HepG2 (cell line): ENCODE data around the gene PRR12. TPM values are rescaled to one million over a fixed set of nuclear protein-coding genes. Genes with fewer than 3 reads are reported as not detected.

Experiments
- ELF3 ChIP-seq: IDR thresholded peaks from 2 replicates; pipeline ENCODE4 v1.6.1; 2016; ENCODE audit warnings: missing genetic modification reagents, missing compliant biosample characterization
- GATA4 ChIP-seq: sonication (generic); IDR thresholded peaks from 2 replicates; pipeline ENCODE4 v1.6.1; 2016; ENCODE audit warnings: antibody characterized with exemption, low read depth, borderline replicate concordance
- GTF2F1 ChIP-seq: fragments of 150-350 bp; IDR thresholded peaks from 2 replicates; pipeline ENCODE4 v1.6.1; 2014; ENCODE audit warnings: low read length
- HOXA9 ChIP-seq: sonication (generic); formaldehyde crosslinking; IDR thresholded peaks from 2 replicates; pipeline ENCODE4 v1.8.1; 2022; ENCODE audit warnings: missing genetic modification reagents, mild to moderate bottlenecking, moderate library complexity, borderline replicate concordance
- IRF2 ChIP-seq: IDR thresholded peaks from 2 replicates; pipeline ENCODE4 v1.6.1; 2018; ENCODE audit warnings: missing genetic modification reagents, missing compliant biosample characterization
- POLR2A ChIP-seq, 2 experiments: IDR thresholded peaks; 2 replicates each; pipeline ENCODE4 v1.6.1; 2011; ENCODE audit warnings: low read depth in 2 of 2, low read length in 2 of 2, mild to moderate bottlenecking in 1 of 2, moderate library complexity in 1 of 2; ENCODE audit not compliant: insufficient read depth in 1 of 2
- SSRP1 ChIP-seq: IDR thresholded peaks from 2 replicates; pipeline ENCODE4 v1.6.1; 2016; ENCODE audit warnings: control low read depth
- TOPORS ChIP-seq: sonication (generic); formaldehyde crosslinking; IDR thresholded peaks from 2 replicates; pipeline ENCODE4 v1.8.0; 2023; ENCODE audit warnings: mild to moderate bottlenecking, missing genetic modification reagents
- ZBTB33 ChIP-seq: sonication (generic); formaldehyde crosslinking; IDR thresholded peaks from 2 replicates; pipeline ENCODE4 v1.4.0; 2020; ENCODE audit warnings: missing genetic modification reagents
- ZNF143 ChIP-seq: sonication (generic); formaldehyde crosslinking; IDR thresholded peaks from 2 replicates; pipeline ENCODE4 v1.4.0; 2020; ENCODE audit warnings: missing genetic modification reagents
- ZNF260 ChIP-seq: sonication (generic); formaldehyde crosslinking; IDR thresholded peaks from 2 replicates; pipeline ENCODE4 v1.4.0; 2020; ENCODE audit warnings: missing genetic modification reagents, low read depth, mild to moderate bottlenecking, borderline replicate concordance
- ZNF431 ChIP-seq: sonication (generic); formaldehyde crosslinking; IDR thresholded peaks from 2 replicates; pipeline ENCODE4 v1.9.0; 2022; ENCODE audit warnings: missing genetic modification reagents, low read depth, mild to moderate bottlenecking, borderline replicate concordance
- ZNF546 ChIP-seq: sonication (generic); formaldehyde crosslinking; conservative IDR thresholded peaks from 2 replicates; pipeline ENCODE4 v1.8.1; 2023; ENCODE audit warnings: mild to moderate bottlenecking, missing genetic modification reagents
- ZNF709 ChIP-seq: sonication (generic); formaldehyde crosslinking; IDR thresholded peaks from 2 replicates; pipeline ENCODE4 v1.5.0; 2020; ENCODE audit warnings: mild to moderate bottlenecking, missing genetic modification reagents
- ZNF768 ChIP-seq: sonication (generic); formaldehyde crosslinking; IDR thresholded peaks from 2 replicates; pipeline ENCODE4 v1.4.0; 2020; ENCODE audit warnings: missing genetic modification reagents
- ZNF879 ChIP-seq: sonication (generic); formaldehyde crosslinking; IDR thresholded peaks from 2 replicates; pipeline ENCODE4 v1.8.1; 2023; ENCODE audit warnings: missing genetic modification reagents
- polyA plus RNA-seq, 8 experiments: library from polyadenylated mRNA; depleted of rRNA in 3 of 8; stranded (reverse) in 7 of 8; unstranded in 1 of 8; fragments of >200 nt; fragmentation: Illumina TruSeq in 4 of 8; extraction: Trizol in 4 of 8; gene quantifications; 2 replicates each; pipeline versions ENCODE4 v1.2.1 to v1.2.3, GENCODE V29; 2011 to 2016; ENCODE audit warnings: low read depth in 4 of 8, missing spikeins in 1 of 8, mixed read lengths in 1 of 8; ENCODE audit not compliant: insufficient read depth in 1 of 8
- total RNA-seq, 5 experiments: library from RNA; depleted of rRNA; stranded (reverse); fragments of >200 nt; fragmentation: Illumina TruSeq; extraction: Trizol; gene quantifications; 2 replicates each; pipeline ENCODE4 v1.2.3, GENCODE V29; 2016; ENCODE audit warnings: low read depth in 1 of 5
- TF ChIP-seq, protein P1 (sequence below): sonication (generic); formaldehyde crosslinking; IDR thresholded peaks from 2 replicates; pipeline ENCODE4 v1.4.0; 2020; ENCODE audit warnings: missing genetic modification reagents
- TF ChIP-seq, protein P2 (sequence below): IDR thresholded peaks from 2 replicates; pipeline ENCODE4 v1.6.1; 2012; ENCODE audit warnings: low read length, improper control_type of control experiment

Gene PRR12
- total and polyA plus RNA-seq, 2 of the 13 experiments (the other 11 are each of a cell fraction or from before 2014, with no cell fraction given): 0.62 to 1.5 TPM

DNA sequence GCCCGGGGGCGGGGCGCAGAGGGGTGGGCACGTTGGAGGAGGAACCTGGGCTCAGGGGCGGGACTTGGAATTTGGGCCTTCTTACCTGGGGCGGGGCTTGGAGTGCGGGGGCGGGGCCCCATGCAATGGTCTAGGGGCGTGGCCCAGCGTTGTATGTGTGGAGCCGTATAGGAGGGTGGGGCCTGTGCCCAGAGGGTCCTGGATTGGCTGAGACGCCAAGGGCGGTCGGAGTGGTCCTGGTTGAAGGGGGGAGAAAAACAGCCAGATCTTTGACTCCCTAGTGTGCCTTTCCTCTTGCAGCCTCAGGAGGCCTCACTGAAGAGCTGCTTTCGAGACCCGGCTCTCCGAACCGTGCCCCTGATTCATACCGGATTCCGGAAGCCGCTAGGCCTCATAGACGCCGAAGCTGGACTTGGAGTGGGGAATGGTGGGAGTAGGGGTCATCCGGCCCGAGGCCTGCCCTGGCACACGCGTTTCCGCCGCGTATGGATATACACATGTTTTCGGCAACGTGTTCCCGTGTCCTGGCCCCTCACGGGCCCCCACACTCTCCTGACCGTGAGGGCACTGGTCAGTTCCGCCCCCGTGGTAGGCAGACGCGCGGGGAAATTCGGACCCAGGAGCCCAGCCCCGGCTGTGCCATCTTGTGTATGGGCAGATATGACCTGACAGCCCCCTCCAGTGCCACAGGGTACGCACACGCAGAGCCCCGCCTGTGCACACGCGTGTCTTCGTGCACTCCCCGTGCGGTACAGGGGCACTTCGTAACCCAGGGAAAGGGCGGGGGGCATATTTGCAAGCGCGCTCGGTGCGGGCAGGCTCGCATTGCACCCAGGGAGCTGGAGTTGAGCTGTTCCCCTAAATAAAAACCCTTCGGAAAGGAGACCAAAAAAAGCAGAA lies 661 bp upstream of the PRR12 start (continued):
- TF ChIP-seq, protein P1, sequence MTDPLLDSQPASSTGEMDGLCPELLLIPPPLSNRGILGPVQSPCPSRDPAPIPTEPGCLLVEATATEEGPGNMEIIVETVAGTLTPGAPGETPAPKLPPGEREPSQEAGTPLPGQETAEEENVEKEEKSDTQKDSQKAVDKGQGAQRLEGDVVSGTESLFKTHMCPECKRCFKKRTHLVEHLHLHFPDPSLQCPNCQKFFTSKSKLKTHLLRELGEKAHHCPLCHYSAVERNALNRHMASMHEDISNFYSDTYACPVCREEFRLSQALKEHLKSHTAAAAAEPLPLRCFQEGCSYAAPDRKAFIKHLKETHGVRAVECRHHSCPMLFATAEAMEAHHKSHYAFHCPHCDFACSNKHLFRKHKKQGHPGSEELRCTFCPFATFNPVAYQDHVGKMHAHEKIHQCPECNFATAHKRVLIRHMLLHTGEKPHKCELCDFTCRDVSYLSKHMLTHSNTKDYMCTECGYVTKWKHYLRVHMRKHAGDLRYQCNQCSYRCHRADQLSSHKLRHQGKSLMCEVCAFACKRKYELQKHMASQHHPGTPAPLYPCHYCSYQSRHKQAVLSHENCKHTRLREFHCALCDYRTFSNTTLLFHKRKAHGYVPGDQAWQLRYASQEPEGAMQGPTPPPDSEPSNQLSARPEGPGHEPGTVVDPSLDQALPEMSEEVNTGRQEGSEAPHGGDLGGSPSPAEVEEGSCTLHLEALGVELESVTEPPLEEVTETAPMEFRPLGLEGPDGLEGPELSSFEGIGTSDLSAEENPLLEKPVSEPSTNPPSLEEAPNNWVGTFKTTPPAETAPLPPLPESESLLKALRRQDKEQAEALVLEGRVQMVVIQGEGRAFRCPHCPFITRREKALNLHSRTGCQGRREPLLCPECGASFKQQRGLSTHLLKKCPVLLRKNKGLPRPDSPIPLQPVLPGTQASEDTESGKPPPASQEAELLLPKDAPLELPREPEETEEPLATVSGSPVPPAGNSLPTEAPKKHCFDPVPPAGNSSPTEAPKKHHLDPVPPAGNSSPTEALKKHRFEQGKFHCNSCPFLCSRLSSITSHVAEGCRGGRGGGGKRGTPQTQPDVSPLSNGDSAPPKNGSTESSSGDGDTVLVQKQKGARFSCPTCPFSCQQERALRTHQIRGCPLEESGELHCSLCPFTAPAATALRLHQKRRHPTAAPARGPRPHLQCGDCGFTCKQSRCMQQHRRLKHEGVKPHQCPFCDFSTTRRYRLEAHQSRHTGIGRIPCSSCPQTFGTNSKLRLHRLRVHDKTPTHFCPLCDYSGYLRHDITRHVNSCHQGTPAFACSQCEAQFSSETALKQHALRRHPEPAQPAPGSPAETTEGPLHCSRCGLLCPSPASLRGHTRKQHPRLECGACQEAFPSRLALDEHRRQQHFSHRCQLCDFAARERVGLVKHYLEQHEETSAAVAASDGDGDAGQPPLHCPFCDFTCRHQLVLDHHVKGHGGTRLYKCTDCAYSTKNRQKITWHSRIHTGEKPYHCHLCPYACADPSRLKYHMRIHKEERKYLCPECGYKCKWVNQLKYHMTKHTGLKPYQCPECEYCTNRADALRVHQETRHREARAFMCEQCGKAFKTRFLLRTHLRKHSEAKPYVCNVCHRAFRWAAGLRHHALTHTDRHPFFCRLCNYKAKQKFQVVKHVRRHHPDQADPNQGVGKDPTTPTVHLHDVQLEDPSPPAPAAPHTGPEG (CRISPR knock-in tag): 0 out of 2 replicates have a peak, but pooled peaks have one; percentile 37
- no peak for TF ChIP-seq GATA4
- peak; percentile 25 for TF ChIP-seq ELF3 (CRISPR knock-in tag)
- TF ChIP-seq ZBTB33 (CRISPR knock-in tag): 0 out of 2 replicates have a peak, but pooled peaks have one; percentile 34
- peak; percentile 90 for TF ChIP-seq ZNF709 (CRISPR knock-in tag)
- TF ChIP-seq, protein P2, sequence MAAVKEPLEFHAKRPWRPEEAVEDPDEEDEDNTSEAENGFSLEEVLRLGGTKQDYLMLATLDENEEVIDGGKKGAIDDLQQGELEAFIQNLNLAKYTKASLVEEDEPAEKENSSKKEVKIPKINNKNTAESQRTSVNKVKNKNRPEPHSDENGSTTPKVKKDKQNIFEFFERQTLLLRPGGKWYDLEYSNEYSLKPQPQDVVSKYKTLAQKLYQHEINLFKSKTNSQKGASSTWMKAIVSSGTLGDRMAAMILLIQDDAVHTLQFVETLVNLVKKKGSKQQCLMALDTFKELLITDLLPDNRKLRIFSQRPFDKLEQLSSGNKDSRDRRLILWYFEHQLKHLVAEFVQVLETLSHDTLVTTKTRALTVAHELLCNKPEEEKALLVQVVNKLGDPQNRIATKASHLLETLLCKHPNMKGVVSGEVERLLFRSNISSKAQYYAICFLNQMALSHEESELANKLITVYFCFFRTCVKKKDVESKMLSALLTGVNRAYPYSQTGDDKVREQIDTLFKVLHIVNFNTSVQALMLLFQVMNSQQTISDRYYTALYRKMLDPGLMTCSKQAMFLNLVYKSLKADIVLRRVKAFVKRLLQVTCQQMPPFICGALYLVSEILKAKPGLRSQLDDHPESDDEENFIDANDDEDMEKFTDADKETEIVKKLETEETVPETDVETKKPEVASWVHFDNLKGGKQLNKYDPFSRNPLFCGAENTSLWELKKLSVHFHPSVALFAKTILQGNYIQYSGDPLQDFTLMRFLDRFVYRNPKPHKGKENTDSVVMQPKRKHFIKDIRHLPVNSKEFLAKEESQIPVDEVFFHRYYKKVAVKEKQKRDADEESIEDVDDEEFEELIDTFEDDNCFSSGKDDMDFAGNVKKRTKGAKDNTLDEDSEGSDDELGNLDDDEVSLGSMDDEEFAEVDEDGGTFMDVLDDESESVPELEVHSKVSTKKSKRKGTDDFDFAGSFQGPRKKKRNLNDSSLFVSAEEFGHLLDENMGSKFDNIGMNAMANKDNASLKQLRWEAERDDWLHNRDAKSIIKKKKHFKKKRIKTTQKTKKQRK: no peak
- peak; percentile 38; the same call in 1 of the 2 replicates for TF ChIP-seq ZNF431 (CRISPR knock-in tag)
- TF ChIP-seq ZNF879 (CRISPR knock-in tag): peak; percentile 67; the same call in 1 of the 2 replicates
- TF ChIP-seq ZNF768 (CRISPR knock-in tag): 0 out of 2 replicates have a peak, but pooled peaks have one; percentile 49
- peak; percentile 65 for TF ChIP-seq IRF2
- no peak for TF ChIP-seq HOXA9 (CRISPR knock-in tag)
- TF ChIP-seq SSRP1 (CRISPR knock-in tag): no peak
- TF ChIP-seq TOPORS: 0 out of 2 replicates have a peak, but pooled peaks have one; percentile 61
- no peak for TF ChIP-seq GTF2F1
- peak; percentile 60; the same call in 1 of the 2 replicates for TF ChIP-seq ZNF143 (CRISPR knock-in tag)
- no peak for TF ChIP-seq ZNF260
- TF ChIP-seq POLR2A (IDR thresholded peaks at IDR 0.05; ENCODE audit: insufficient read depth in 1 of 2, low read depth in 2 of 2, low read length in 2 of 2): peak; percentile 97 to 98
- TF ChIP-seq ZNF546: 0 out of 2 replicates have a peak, but pooled peaks have one; percentile 60
